K562 (cell line): ENCODE results near the gene NRAP. TPM values are rescaled to one million over a fixed set of nuclear protein-coding genes. Genes with fewer than 3 reads are reported as not detected.
A peak's percentile ranks its signal among the peaks of the same experiment; 100 is the strongest.

Source experiments
- FOXP1 ChIP-seq: sonication (generic); formaldehyde crosslinking; IDR thresholded peaks from 2 replicates; pipeline ENCODE4 v1.8.0; 2022; ENCODE audit warnings: mild to moderate bottlenecking, missing genetic modification reagents
- HNRNPH1 ChIP-seq: fragments of 200-400 bp; formaldehyde crosslinking; optimal IDR thresholded peaks from 2 replicates; pipeline ENCODE3; 2017; ENCODE audit warnings: low read depth, mild to moderate bottlenecking, low read length, moderate library complexity
- NFATC3 ChIP-seq: fragments of 450-650 bp; IDR thresholded peaks from 2 replicates; pipeline ENCODE4 v1.6.1; 2017; ENCODE audit warnings: mild to moderate bottlenecking
- NFYB ChIP-seq: IDR thresholded peaks from 2 replicates; pipeline ENCODE4 v1.6.1; 2011; ENCODE audit warnings: mild to moderate bottlenecking, moderate library complexity; ENCODE audit not compliant: insufficient read length; ENCODE audit errors: extremely low read depth
- RAD51 ChIP-seq: fragments of 450-650 bp; IDR thresholded peaks from 2 replicates; pipeline ENCODE4 v1.7.1; 2016; ENCODE audit warnings: low read depth, mild to moderate bottlenecking, borderline replicate concordance
- TFE3 ChIP-seq: fragments of 450-650 bp; formaldehyde crosslinking; IDR thresholded peaks from 2 replicates; pipeline ENCODE4 v1.4.0; 2020; ENCODE audit warnings: mild to moderate bottlenecking, mixed read lengths
- ZBTB40 ChIP-seq, 2 experiments: fragments of 450-650 bp in 1 of 2; sonication (generic) in 1 of 2; formaldehyde crosslinking in 1 of 2; IDR thresholded peaks; 2 replicates each; pipeline versions ENCODE4 v1.7.1 to v1.9.0; 2016 to 2022; ENCODE audit warnings: inconsistent platforms in 1 of 2, mild to moderate bottlenecking in 1 of 2, missing genetic modification reagents in 1 of 2
- ZBTB49 ChIP-seq: sonication (generic); formaldehyde crosslinking; IDR thresholded peaks from 2 replicates; pipeline ENCODE4 v1.8.0; 2022; ENCODE audit warnings: missing genetic modification reagents, mild to moderate bottlenecking, borderline replicate concordance
- ZNF140 ChIP-seq: fragments of 250-450 bp; sonication (Bioruptor Pico); IDR thresholded peaks from 2 replicates; pipeline ENCODE4 v1.8.0; 2021; ENCODE audit warnings: moderate library complexity, mild to moderate bottlenecking, inconsistent platforms
- polyA plus RNA-seq, 8 experiments: library from polyadenylated mRNA; depleted of rRNA in 4 of 8; stranded (reverse) in 5 of 8; unstranded in 3 of 8; fragments of >200 nt; fragmentation: Nextera tagmentation in 2 of 8; fragmentation: Illumina TruSeq in 1 of 8; extraction: Ambion mirVana in 2 of 8; extraction: Trizol in 1 of 8; gene quantifications; 2 replicates each; pipeline versions ENCODE4 v1.2.1 to v1.2.3, GENCODE V29; 2011 to 2014; ENCODE audit warnings: inconsistent platforms in 1 of 8, missing spikeins in 1 of 8
- total RNA-seq, 7 experiments: library from RNA; depleted of rRNA in 6 of 7; stranded (reverse); fragments of >200 nt in 6 of 7; fragmentation: Illumina TruSeq in 2 of 7; extraction: Trizol in 2 of 7; gene quantifications; 2 replicates each; pipeline versions ENCODE4 v1.2.1 to v1.2.3, GENCODE V29; 2011 to 2021; ENCODE audit warnings: low replicate concordance in 1 of 7

Gene NRAP
- total and polyA plus RNA-seq, 9 of the 15 experiments (the other 6 are each of a cell fraction or from before 2014, with no cell fraction given) = not detected

GRCh38 chr10:113706623-113707022, 42.8 kb upstream of the NRAP start (continued):
- TF ChIP-seq ZBTB40 (IDR thresholded peaks at IDR 0.05) = no peak
- no peak for TF ChIP-seq ZBTB40 (CRISPR knock-in tag; IDR thresholded peaks at IDR 0.05)
- no peak for TF ChIP-seq HNRNPH1
- TF ChIP-seq NFYB = no peak
- TF ChIP-seq TFE3 = peak; percentile 87
- TF ChIP-seq ZNF140 (CRISPR knock-in tag) = no peak
- peak; percentile 71; the same call in 1 of the 2 replicates for TF ChIP-seq RAD51
- TF ChIP-seq ZBTB49 (CRISPR knock-in tag) = no peak
- no peak for TF ChIP-seq FOXP1
- no peak for TF ChIP-seq NFATC3
- TF ChIP-seq, all 486 proteins: peak for 4
